Testis (tissue), 3 donors: Measurements from ENCODE around the gene TCN2. TPM values are rescaled to one million over a fixed set of nuclear protein-coding genes. Genes with fewer than 3 reads are reported as not detected.

Experiments
- DNase-seq: peaks from one replicate; pipeline ENCODE4 v3.0.0-alpha.2; 2019
- H3K27ac ChIP-seq, 2 donors: fragments of 200-600 bp; sonication (generic); one replicate each; pipeline ENCODE4 v1.5.1; 2019
- H3K27me3 ChIP-seq: fragments of 200-600 bp; sonication (generic); one replicate; pipeline ENCODE4 v1.5.1; 2019
- H3K36me3 ChIP-seq: fragments of 200-600 bp; sonication (generic); one replicate; pipeline ENCODE4 v1.5.1; 2017; ENCODE audit warnings: low read depth; ENCODE audit errors: missing control alignments
- H3K4me1 ChIP-seq: fragments of 200-600 bp; sonication (generic); one replicate; pipeline ENCODE4 v1.5.1; 2019
- H3K4me3 ChIP-seq, 2 donors: fragments of 200-600 bp; sonication (generic); one replicate each; pipeline ENCODE4 v1.5.1; 2017 to 2019
- H3K9me3 ChIP-seq: fragments of 200-600 bp; sonication (generic); one replicate; pipeline ENCODE4 v1.5.1; 2017
- CTCF ChIP-seq, 3 experiments: fragments of 450-650 bp in 2 of 3; fragments of 200-600 bp in 1 of 3; sonication (generic) in 1 of 3; IDR thresholded peaks; one replicate each; pipeline ENCODE4 v1.5.1; 2016 to 2019; ENCODE audit warnings: antibody characterized with exemption in 3 of 3, mild to moderate bottlenecking in 2 of 3, moderate library complexity in 1 of 3
- POLR2A ChIP-seq: fragments of 450-650 bp; IDR thresholded peaks from one replicate; pipeline ENCODE4 v1.6.1; 2017; ENCODE audit warnings: antibody characterized with exemption, mild to moderate bottlenecking, moderate library complexity
- WGBS, 2 donors: methylation state at CpG; one replicate each; pipeline ENCODE4 v1.1.5; 2018; 5-methylcytosine and 5-hydroxymethylcytosine counted together
- intact Hi-C: fragments of 100-400 bp; cut with DNase I; formaldehyde crosslinking; loops from one replicate; pipeline ENCODE4 v1.15.1; 2023; ENCODE audit warnings: low total_unique reads
- polyA plus RNA-seq: library from polyadenylated mRNA; stranded (reverse); fragments of 350-450 nt; fragmentation: Illumina TruSeq; extraction: RNeasy Lipid Tissue Mini Kit (QIAGEN cat#74804); gene quantifications from one replicate; pipeline ENCODE4 v1.2.3, GENCODE V29; 2014; ENCODE audit warnings: low read depth, low replicate concordance; ENCODE audit not compliant: insufficient read depth
- total RNA-seq, 2 donors: library from RNA; depleted of rRNA; stranded (reverse); fragments of >200 nt; gene quantifications; one replicate each; pipeline ENCODE4 v1.2.3, GENCODE V29; 2016

Gene TCN2
- total and polyA plus RNA-seq, 3 donors from 2014 or later, result 30.5 to 40.7 (median 40.6) TPM

- 68 to 73% methylated on average over 3 of the region's 3 CpGs for WGBS, 2 donors
- Histone ChIP-seq H3K27me3 (no peaks in the 10 kb centered on the region), H3K4me1 (no peaks in the 10 kb centered on the region), H3K9me3 (no peaks in the 10 kb centered on the region), H3K4me3 (no peak overlapping the region), H3K27ac (no peak overlapping the region), H3K36me3 (no peaks in the 10 kb centered on the region)
- no peak for DNase-seq
- intact Hi-C loops, result no loop called here
- TF ChIP-seq CTCF (IDR thresholded peaks at IDR 0.05) (no peak), POLR2A (no peak)
These were observed 4.9 kb upstream of the TCN2 start for GRCh38 chr22:30602049-30602448.

GRCh38 chr22:30603801-30604200 lies 3.2 kb upstream of the TCN2 start:
- no peaks in the 10 kb centered on the region for H3K36me3 ChIP-seq
- H3K4me1 ChIP-seq, result no peaks in the 10 kb centered on the region
- intact Hi-C loops, result no loop called here
- no peak for DNase-seq
- no peak overlapping the region for H3K4me3 ChIP-seq
- H3K27ac ChIP-seq, result no peak overlapping the region
- H3K9me3 ChIP-seq, result no peaks in the 10 kb centered on the region
- no peaks in the 10 kb centered on the region for H3K27me3 ChIP-seq
- WGBS, 2 donors, result 69 to 75% methylated on average over 3 of the region's 3 CpGs
- no peak for TF ChIP-seq CTCF (IDR thresholded peaks at IDR 0.05)
- no peak for TF ChIP-seq POLR2A

- Histone ChIP-seq H3K27me3 (no peaks in the 10 kb centered on the region), H3K9me3 (no peaks in the 10 kb centered on the region), H3K27ac (no peak overlapping the region), H3K36me3 (no peaks in the 10 kb centered on the region), H3K4me3 (no peak overlapping the region), H3K4me1 (no peaks in the 10 kb centered on the region)
- no peak for DNase-seq
- 83 to 90% methylated on average over 2 of the region's 2 CpGs for WGBS, 2 donors
- intact Hi-C loops, result no loop called here
- TF ChIP-seq CTCF (IDR thresholded peaks at IDR 0.05) (no peak), POLR2A (no peak)
These were observed 2.3 kb upstream of the TCN2 start for GRCh38 chr22:30604723-30605122.

- 36 to 50% methylated on average over 8 to 9 of the region's 9 CpGs for WGBS, 2 donors
- no peaks in the 10 kb centered on the region for H3K9me3 ChIP-seq
- H3K4me3 ChIP-seq, result no peak overlapping the region
- no peaks in the 10 kb centered on the region for H3K36me3 ChIP-seq
- TF ChIP-seq CTCF (IDR thresholded peaks at IDR 0.05) (peak; percentile 53 to 67 (median 60)), POLR2A (no peak)
- H3K4me1 ChIP-seq, result no peaks in the 10 kb centered on the region
- DNase-seq, result peak; percentile 64
- H3K27me3 ChIP-seq, result no peaks in the 10 kb centered on the region
- peak overlapping the region in 1 of 2 donors; percentile 70 for H3K27ac ChIP-seq
- intact Hi-C loops, result no loop called here
These were observed 1.4 kb upstream of the TCN2 start for GRCh38 chr22:30605449-30606110.
